SK-N-SH (cell line): ENCODE results near the gene GPAT3. TPM values are rescaled to one million over a fixed set of nuclear protein-coding genes. Genes with fewer than 3 reads are reported as not detected.

ENCODE experiments used
- CTCF ChIA-PET: fragments of 300-600, 350-600 bp; formaldehyde crosslinking; extraction: SDS; loops from one replicate; lab custom pipeline; 2021; lab: Yijun Ruan, JAX
- POLR2A ChIA-PET: fragments of 350-600 bp; sonication (Branson Sonifier 250); formaldehyde crosslinking; extraction: SDS; loops from one replicate; lab custom pipeline; 2020; ENCODE audit warnings: antibody characterized with exemption, inconsistent platforms; lab: Yijun Ruan, JAX
- DNase-seq: peaks from one replicate; pipeline ENCODE4 v3.0.0; 2012
- H2AFZ ChIP-seq: fragments of 200-600 bp; sonication (generic); 2 replicates; pipeline ENCODE4 v1.8.1; 2016; ENCODE audit warnings: antibody characterized with exemption, mild to moderate bottlenecking, low read depth
- H3F3A ChIP-seq: fragments of 200-600 bp; sonication (generic); replicated peaks from 2 replicates; pipeline ENCODE3; 2016; ENCODE audit warnings: antibody characterized with exemption, mild to moderate bottlenecking; ENCODE audit not compliant: insufficient read depth
- H3K27ac ChIP-seq, 2 experiments: fragments of 200-500 bp in 1 of 2; fragments of 200-600 bp in 1 of 2; sonication (Bioruptor generic) in 1 of 2; sonication (generic), shearing (Covaris generic) in 1 of 2; 2 replicates each; pipeline versions ENCODE4 v1.5.1 to v1.6.1; 2014 to 2016; ENCODE audit warnings: low read depth in 2 of 2, inconsistent platforms in 1 of 2, low read length in 1 of 2, mild to moderate bottlenecking in 1 of 2, mixed read lengths in 1 of 2
- H3K27me3 ChIP-seq: fragments of 200-600 bp; sonication (generic), shearing (Covaris generic); 2 replicates; pipeline ENCODE4 v1.6.1; 2016; ENCODE audit warnings: mixed run types; ENCODE audit not compliant: insufficient read depth
- H3K36me3 ChIP-seq, 2 experiments: fragments of 200-500 bp in 1 of 2; fragments of 200-600 bp in 1 of 2; sonication (Bioruptor generic) in 1 of 2; sonication (generic) in 1 of 2; replicated peaks in 1 of 2; 2 replicates each; pipeline versions ENCODE3 to v1.5.1; 2014 to 2016; ENCODE audit warnings: low read length in 1 of 2, mild to moderate bottlenecking in 1 of 2; ENCODE audit not compliant: insufficient read depth in 2 of 2, control insufficient read depth in 1 of 2
- H3K4me1 ChIP-seq, 2 experiments: fragments of 200-500 bp in 1 of 2; fragments of 200-600 bp in 1 of 2; sonication (Bioruptor generic) in 1 of 2; sonication (generic), shearing (Covaris generic) in 1 of 2; 2 replicates each; pipeline versions ENCODE4 v1.5.1 to v1.6.1; 2014 to 2016; ENCODE audit warnings: low read depth in 1 of 2, low read length in 1 of 2, mixed run types in 1 of 2; ENCODE audit not compliant: insufficient read depth in 2 of 2, control insufficient read depth in 1 of 2
- H3K4me2 ChIP-seq: fragments of 200-600 bp; sonication (generic), shearing (Covaris generic); 2 replicates; pipeline ENCODE4 v1.6.1; 2017; ENCODE audit warnings: mixed run types
- H3K4me3 ChIP-seq, 2 experiments: fragments of 200-500 bp in 1 of 2; fragments of 200-600 bp in 1 of 2; sonication (Bioruptor generic) in 1 of 2; sonication (generic), shearing (Covaris generic) in 1 of 2; 2 replicates each; pipeline versions ENCODE4 v1.5.1 to v1.8.1; 2014 to 2016; ENCODE audit warnings: low read depth in 2 of 2, inconsistent platforms in 1 of 2, low read length in 1 of 2, mild to moderate bottlenecking in 1 of 2, mixed read lengths in 1 of 2, moderate library complexity in 1 of 2
- H3K79me2 ChIP-seq: fragments of 200-600 bp; sonication (generic); 2 replicates; pipeline ENCODE4 v1.8.1; 2017; ENCODE audit warnings: mild to moderate bottlenecking; ENCODE audit not compliant: insufficient read depth
- H3K9ac ChIP-seq: fragments of 200-600 bp; sonication (generic); 2 replicates; pipeline ENCODE4 v1.6.1; 2017; ENCODE audit warnings: mixed run types
- H3K9me2 ChIP-seq: fragments of 200-600 bp; sonication (generic); 2 replicates; pipeline ENCODE4 v1.6.1; 2017; ENCODE audit warnings: mixed run types
- H3K9me3 ChIP-seq: fragments of 200-600 bp; sonication (generic); 2 replicates; pipeline ENCODE4 v1.6.1; 2017; ENCODE audit warnings: mixed run types, mild to moderate bottlenecking, moderate library complexity
- H4K20me1 ChIP-seq: fragments of 200-600 bp; sonication (generic); 2 replicates; pipeline ENCODE4 v1.6.1; 2017; ENCODE audit warnings: mild to moderate bottlenecking, mixed run types; ENCODE audit not compliant: insufficient read depth
- CHD2 ChIP-seq: fragments of 150-350 bp; IDR thresholded peaks from 2 replicates; pipeline ENCODE4 v1.6.1; 2018; ENCODE audit warnings: low read length; ENCODE audit not compliant: partially characterized antibody
- ELF1 ChIP-seq: IDR thresholded peaks from 2 replicates; pipeline ENCODE4 v1.4.0; 2012
- FOSL2 ChIP-seq: IDR thresholded peaks from 2 replicates; pipeline ENCODE4 v1.4.0; 2012; ENCODE audit warnings: low read depth, mild to moderate bottlenecking, moderate library complexity, borderline replicate concordance
- GABPA ChIP-seq: IDR thresholded peaks from 2 replicates; pipeline ENCODE4 v1.4.0; 2012; ENCODE audit warnings: low read depth, mild to moderate bottlenecking
- MEF2A ChIP-seq: IDR thresholded peaks from 2 replicates; pipeline ENCODE4 v1.4.0; 2012; ENCODE audit warnings: low read depth, borderline replicate concordance
- NFIC ChIP-seq: IDR thresholded peaks from 2 replicates; pipeline ENCODE4 v1.4.0; 2012; ENCODE audit warnings: borderline replicate concordance
- NRF1 ChIP-seq: IDR thresholded peaks from 2 replicates; pipeline ENCODE4 v1.6.1; 2012; ENCODE audit warnings: low read depth, mild to moderate bottlenecking, low read length
- POLR2AphosphoS5 ChIP-seq: IDR thresholded peaks from 2 replicates; pipeline ENCODE4 v1.6.1; 2012; ENCODE audit warnings: low read depth, low read length
- RCOR1 ChIP-seq: fragments of 150-350 bp; IDR thresholded peaks from 2 replicates; pipeline ENCODE4 v1.6.1; 2017; ENCODE audit warnings: antibody characterized with exemption, low read length
- RFX5 ChIP-seq: IDR thresholded peaks from 2 replicates; pipeline ENCODE4 v1.6.1; 2012; ENCODE audit warnings: mild to moderate bottlenecking, improper control_type of control experiment, low read length
- RXRA ChIP-seq: IDR thresholded peaks from 2 replicates; pipeline ENCODE4 v1.4.0; 2012; ENCODE audit warnings: low read depth, mild to moderate bottlenecking, borderline replicate concordance
- SIN3A ChIP-seq: IDR thresholded peaks from 2 replicates; pipeline ENCODE4 v1.6.1; 2012; ENCODE audit warnings: low read depth, mild to moderate bottlenecking, low read length, moderate library complexity, borderline replicate concordance
- TAF1 ChIP-seq: IDR thresholded peaks from 2 replicates; pipeline ENCODE4 v1.6.1; 2012; ENCODE audit warnings: low read depth, mild to moderate bottlenecking, low read length, moderate library complexity, borderline replicate concordance
- TCF12 ChIP-seq: IDR thresholded peaks from 2 replicates; pipeline ENCODE4 v1.4.0; 2012
- WGBS: methylation state at CpG from one replicate; pipeline ENCODE4 v1.1.6; 2017; ENCODE audit warnings: low lambda C conversion rate; 5-methylcytosine and 5-hydroxymethylcytosine counted together
- polyA plus RNA-seq, 3 experiments: library from polyadenylated mRNA; depleted of rRNA; stranded (reverse); fragments of >200 nt; gene quantifications; 2 replicates each; pipeline ENCODE4 v1.2.3, GENCODE V29; 2012
- TF ChIP-seq, protein P1 (sequence below): IDR thresholded peaks from 2 replicates; pipeline ENCODE4 v1.6.1; 2012; ENCODE audit warnings: mild to moderate bottlenecking, low read depth, low read length, moderate library complexity
- TF ChIP-seq, protein P2 (sequence below): IDR thresholded peaks from 2 replicates; pipeline ENCODE4; 2012

Gene GPAT3
- polyA plus RNA-seq, 1 of the 3 experiments (the other 2 are of a cell fraction): 0.02 TPM

DNA sequence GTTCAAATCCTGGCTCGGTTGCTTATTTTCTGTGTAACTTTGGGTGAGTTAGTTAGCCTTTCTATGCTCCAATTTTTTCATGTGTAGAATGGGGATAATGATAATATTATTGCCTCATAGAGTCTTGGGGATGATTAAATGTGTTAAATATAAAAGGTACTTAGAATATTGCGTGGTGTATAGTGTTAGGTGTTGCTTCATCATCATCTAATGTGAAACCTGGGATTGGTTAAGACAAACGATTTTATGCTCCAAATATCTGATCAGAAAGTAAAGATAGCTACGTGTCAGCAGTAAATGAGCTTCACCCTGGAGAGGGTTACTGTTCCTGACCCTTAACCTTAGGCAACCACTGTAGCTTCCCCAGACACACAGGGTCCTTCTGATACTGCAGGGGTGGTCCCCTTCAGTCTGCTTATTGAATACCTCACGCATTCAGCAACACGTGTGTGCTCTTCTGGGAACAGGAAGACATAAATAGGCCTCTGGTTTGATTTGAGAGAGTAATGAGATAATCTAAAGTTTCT is 50.1 kb downstream of the GPAT3 start:
- Histone ChIP-seq H3K36me3 (no peaks in the 10 kb centered on the region), H3K9ac (no peak overlapping the region), H3K79me2 (no peaks in the 10 kb centered on the region), H3K27ac (no peak overlapping the region), H3K4me3 (no peak overlapping the region), H3K9me3 (no peaks in the 10 kb centered on the region), H3K9me2 (no peaks in the 10 kb centered on the region), H3K27me3 (no peaks in the 10 kb centered on the region), H3K4me2 (no peak overlapping the region), H3K4me1 (peaks cover 0 to 3% of the 10 kb centered on the region in 2 experiments; a peak in 1 of 4 replicates), H2AFZ (no peak overlapping the region), H4K20me1 (no peaks in the 10 kb centered on the region), H3F3A (no peaks in the 10 kb centered on the region)
- ChIA-PET CTCF (no interaction called here), POLR2A (no interaction called here)
- TF ChIP-seq FOSL2 (no peak), SIN3A (no peak), POLR2AphosphoS5 (no peak), RXRA (no peak), RFX5 (no peak), CHD2 (no peak), TCF12 (no peak), NFIC (no peak)
- TF ChIP-seq, protein P1, sequence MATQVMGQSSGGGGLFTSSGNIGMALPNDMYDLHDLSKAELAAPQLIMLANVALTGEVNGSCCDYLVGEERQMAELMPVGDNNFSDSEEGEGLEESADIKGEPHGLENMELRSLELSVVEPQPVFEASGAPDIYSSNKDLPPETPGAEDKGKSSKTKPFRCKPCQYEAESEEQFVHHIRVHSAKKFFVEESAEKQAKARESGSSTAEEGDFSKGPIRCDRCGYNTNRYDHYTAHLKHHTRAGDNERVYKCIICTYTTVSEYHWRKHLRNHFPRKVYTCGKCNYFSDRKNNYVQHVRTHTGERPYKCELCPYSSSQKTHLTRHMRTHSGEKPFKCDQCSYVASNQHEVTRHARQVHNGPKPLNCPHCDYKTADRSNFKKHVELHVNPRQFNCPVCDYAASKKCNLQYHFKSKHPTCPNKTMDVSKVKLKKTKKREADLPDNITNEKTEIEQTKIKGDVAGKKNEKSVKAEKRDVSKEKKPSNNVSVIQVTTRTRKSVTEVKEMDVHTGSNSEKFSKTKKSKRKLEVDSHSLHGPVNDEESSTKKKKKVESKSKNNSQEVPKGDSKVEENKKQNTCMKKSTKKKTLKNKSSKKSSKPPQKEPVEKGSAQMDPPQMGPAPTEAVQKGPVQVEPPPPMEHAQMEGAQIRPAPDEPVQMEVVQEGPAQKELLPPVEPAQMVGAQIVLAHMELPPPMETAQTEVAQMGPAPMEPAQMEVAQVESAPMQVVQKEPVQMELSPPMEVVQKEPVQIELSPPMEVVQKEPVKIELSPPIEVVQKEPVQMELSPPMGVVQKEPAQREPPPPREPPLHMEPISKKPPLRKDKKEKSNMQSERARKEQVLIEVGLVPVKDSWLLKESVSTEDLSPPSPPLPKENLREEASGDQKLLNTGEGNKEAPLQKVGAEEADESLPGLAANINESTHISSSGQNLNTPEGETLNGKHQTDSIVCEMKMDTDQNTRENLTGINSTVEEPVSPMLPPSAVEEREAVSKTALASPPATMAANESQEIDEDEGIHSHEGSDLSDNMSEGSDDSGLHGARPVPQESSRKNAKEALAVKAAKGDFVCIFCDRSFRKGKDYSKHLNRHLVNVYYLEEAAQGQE: no peak
- DNase-seq: no peak
- WGBS: 34% methylated on average over 6 of the region's 6 CpGs

DNA sequence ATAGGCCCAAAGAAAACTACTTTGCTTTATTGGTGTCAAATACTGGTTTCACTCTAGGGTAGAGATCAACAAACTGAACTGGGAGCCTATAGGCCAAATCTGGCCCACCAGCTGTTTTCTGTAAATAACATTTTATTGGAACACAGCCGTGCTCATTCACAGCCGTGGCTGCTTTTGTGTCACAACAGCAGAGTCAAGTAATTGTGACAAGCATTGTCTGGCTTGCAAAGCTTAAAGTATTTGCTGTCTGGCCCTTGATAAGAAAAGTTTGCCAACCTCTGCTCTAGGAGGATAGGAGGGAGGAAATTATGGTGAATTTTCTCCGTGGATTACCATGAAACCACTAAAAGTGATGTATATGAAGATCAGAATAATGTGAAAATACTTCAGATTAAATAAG is 53.4 kb downstream of the GPAT3 start:
- Histone ChIP-seq H3K4me3 (no peak overlapping the region), H3K4me2 (no peak overlapping the region), H3F3A (no peaks in the 10 kb centered on the region), H3K9ac (no peak overlapping the region), H3K27me3 (no peaks in the 10 kb centered on the region), H3K9me3 (no peaks in the 10 kb centered on the region), H3K36me3 (no peaks in the 10 kb centered on the region), H2AFZ (no peak overlapping the region), H4K20me1 (no peaks in the 10 kb centered on the region), H3K79me2 (no peaks in the 10 kb centered on the region), H3K27ac (no peak overlapping the region), H3K4me1 (no peaks in the 10 kb centered on the region), H3K9me2 (no peaks in the 10 kb centered on the region)
- ChIA-PET CTCF (interaction anchor here (0.7 kb wide), 1 partner anchor 50 kb away, joined by 3 read pairs; no protein-coding TSS in a partner anchor), POLR2A (no interaction called here)
- no peak for TF ChIP-seq RFX5
- TF ChIP-seq TAF1: no peak
- TF ChIP-seq, protein P2, sequence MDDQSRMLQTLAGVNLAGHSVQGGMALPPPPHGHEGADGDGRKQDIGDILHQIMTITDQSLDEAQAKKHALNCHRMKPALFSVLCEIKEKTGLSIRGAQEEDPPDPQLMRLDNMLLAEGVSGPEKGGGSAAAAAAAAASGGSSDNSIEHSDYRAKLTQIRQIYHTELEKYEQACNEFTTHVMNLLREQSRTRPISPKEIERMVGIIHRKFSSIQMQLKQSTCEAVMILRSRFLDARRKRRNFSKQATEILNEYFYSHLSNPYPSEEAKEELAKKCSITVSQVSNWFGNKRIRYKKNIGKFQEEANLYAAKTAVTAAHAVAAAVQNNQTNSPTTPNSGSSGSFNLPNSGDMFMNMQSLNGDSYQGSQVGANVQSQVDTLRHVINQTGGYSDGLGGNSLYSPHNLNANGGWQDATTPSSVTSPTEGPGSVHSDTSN: no peak
- no peak for TF ChIP-seq MEF2A
- TF ChIP-seq NRF1: no peak
- no peak for TF ChIP-seq POLR2AphosphoS5
- TF ChIP-seq RCOR1: no peak
- TF ChIP-seq ELF1: no peak
- no peak for TF ChIP-seq GABPA
- no peak for DNase-seq
- 16% methylated on average over 3 of the region's 3 CpGs for WGBS
